ENCODE results near the gene VEGFA.

Gene VEGFA

GRCh38 chr6:43747784-43748183, 22.2 kb upstream of the VEGFA start:
- DNase-seq (ENCODE audit: low read depth) = no peak
- TF ChIP-seq, protein P1, sequence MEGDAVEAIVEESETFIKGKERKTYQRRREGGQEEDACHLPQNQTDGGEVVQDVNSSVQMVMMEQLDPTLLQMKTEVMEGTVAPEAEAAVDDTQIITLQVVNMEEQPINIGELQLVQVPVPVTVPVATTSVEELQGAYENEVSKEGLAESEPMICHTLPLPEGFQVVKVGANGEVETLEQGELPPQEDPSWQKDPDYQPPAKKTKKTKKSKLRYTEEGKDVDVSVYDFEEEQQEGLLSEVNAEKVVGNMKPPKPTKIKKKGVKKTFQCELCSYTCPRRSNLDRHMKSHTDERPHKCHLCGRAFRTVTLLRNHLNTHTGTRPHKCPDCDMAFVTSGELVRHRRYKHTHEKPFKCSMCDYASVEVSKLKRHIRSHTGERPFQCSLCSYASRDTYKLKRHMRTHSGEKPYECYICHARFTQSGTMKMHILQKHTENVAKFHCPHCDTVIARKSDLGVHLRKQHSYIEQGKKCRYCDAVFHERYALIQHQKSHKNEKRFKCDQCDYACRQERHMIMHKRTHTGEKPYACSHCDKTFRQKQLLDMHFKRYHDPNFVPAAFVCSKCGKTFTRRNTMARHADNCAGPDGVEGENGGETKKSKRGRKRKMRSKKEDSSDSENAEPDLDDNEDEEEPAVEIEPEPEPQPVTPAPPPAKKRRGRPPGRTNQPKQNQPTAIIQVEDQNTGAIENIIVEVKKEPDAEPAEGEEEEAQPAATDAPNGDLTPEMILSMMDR (IDR thresholded peaks at IDR 0.05; ENCODE audit: control insufficient read depth, insufficient read depth, low read depth, low read length, missing control alignments) = no peak
- H3K4me3 ChIP-seq (ENCODE audit: control insufficient read depth, low read depth, low read length) = no peak overlapping the region

- H3K4me3 ChIP-seq (ENCODE audit: control insufficient read depth, low read depth, low read length) = no peak overlapping the region
- TF ChIP-seq, protein P1 (IDR thresholded peaks at IDR 0.05; ENCODE audit: control insufficient read depth, insufficient read depth, low read depth, low read length, missing control alignments) = no peak
- no peak for DNase-seq (ENCODE audit: low read depth)
These were observed 21.2 kb upstream of the VEGFA start for GRCh38 chr6:43748765-43749164.

DNA sequence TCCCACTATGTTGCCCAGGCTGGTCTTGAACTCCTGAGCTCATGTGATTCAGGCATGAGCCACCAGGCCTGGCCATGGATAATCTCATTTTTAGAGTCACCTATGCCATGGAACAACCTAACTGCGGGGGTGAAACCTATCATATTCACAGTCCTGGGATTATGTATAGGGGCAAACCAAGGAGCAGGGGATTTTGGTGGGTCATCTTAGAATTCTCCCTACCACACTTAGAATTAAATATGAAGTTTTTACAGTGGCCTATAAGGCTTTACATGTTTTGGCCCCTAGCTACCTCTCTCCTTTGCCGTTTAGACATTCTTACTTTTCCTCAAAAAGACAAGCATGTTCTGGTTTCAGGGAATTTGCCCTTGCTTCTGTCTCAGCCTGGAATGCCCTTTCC, 20.6 kb upstream of the VEGFA start:
- no peak for DNase-seq (ENCODE audit: low read depth)
- no peak overlapping the region for H3K4me3 ChIP-seq (ENCODE audit: control insufficient read depth, low read depth, low read length)
- TF ChIP-seq, protein P1 (IDR thresholded peaks at IDR 0.05; ENCODE audit: control insufficient read depth, insufficient read depth, low read depth, low read length, missing control alignments) = no peak

DNA sequence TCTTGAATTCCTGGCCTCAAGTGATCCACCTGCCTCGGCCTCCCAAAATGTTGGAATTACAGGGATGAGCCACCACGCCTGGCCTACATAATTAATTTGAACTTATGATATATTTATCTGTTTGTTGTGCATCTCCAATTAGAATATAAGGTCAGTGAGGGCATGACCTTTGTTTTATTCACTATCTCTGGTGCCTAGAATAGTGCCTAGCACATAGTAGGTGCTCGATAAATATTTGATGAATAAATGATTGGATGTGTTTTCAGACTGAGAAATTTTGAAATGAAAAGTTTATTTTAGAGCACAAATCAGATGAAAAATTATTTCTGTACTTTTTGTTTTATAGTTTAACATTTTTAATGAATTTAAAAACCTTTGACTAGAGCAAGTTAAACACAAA, 19.4 kb upstream of the VEGFA start:
- H3K4me3 ChIP-seq (ENCODE audit: control insufficient read depth, low read depth, low read length) = no peak overlapping the region
- no peak for DNase-seq (ENCODE audit: low read depth)
- TF ChIP-seq, protein P1 (IDR thresholded peaks at IDR 0.05; ENCODE audit: control insufficient read depth, insufficient read depth, low read depth, low read length, missing control alignments) = no peak

DNA sequence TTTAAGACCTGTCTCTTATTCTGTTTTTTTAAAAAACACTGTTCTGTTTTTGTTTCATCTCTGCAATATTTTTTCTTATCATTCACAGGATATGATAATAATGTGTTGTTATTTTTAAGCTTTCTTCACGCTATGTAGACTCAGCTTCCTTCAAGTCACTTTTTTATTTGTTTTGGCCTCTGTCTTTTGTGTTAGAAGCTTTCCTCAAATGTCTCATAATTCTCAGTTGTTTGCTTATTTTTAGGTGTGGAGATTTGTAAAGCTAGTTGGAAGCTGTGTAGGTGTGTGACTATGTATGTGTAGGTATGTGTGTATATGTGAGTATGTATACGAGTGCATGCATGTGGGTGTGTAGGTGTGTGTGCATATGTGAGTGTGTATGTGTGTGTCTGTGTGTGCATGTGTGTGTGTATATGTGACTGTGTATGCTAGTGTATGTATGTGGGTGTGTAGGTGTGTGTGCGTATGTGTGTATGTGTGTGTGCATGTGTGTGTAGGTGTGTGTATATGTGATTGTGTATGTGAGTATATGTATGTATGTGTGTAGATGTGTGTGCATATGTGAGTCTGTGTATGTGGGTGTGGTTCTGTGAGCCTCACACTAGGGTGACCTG, 16.3 kb upstream of the VEGFA start:
- no peak overlapping the region for H3K4me3 ChIP-seq (ENCODE audit: control insufficient read depth, low read depth, low read length)
- DNase-seq (ENCODE audit: low read depth) = no peak
- TF ChIP-seq, protein P1 (IDR thresholded peaks at IDR 0.05; ENCODE audit: control insufficient read depth, insufficient read depth, low read depth, low read length, missing control alignments) = no peak

GRCh38 chr6:43757966-43758616, 11.9 kb upstream of the VEGFA start:
- TF ChIP-seq, protein P1 (IDR thresholded peaks at IDR 0.05; ENCODE audit: control insufficient read depth, insufficient read depth, low read depth, low read length, missing control alignments) = no peak
- no peak for DNase-seq (ENCODE audit: low read depth)
- H3K4me3 ChIP-seq (ENCODE audit: control insufficient read depth, low read depth, low read length) = no peak overlapping the region
